Measurements from ENCODE around the gene HDAC4.
A peak's percentile ranks its signal among the peaks of the same experiment; 100 is the strongest.

The HDAC4 gene

DNA sequence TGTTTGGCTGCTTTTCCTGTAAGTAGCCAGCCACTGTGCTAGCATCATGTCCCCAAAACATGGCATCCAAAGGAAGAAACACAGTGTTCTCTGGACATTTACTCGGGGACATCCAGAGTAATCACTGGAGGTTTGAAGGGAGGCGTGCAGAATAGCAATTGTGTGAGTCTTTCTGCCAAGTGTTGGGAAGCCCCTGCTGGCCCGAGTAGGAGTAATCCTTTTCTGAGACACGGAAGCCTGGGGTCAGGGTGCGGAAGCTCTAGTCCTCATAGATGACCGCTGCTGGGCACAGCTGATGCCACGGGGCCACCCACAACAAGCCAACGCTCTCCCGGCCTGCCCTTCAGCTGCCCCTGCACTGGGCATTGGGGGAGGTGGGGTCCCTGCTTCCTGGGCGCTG, 24.8 kb upstream of the HDAC4 start:
- no peak for DNase-seq

GRCh38 chr2:239424337-239425045, 23.7 kb upstream of the HDAC4 start:
- no peak for DNase-seq

DNA sequence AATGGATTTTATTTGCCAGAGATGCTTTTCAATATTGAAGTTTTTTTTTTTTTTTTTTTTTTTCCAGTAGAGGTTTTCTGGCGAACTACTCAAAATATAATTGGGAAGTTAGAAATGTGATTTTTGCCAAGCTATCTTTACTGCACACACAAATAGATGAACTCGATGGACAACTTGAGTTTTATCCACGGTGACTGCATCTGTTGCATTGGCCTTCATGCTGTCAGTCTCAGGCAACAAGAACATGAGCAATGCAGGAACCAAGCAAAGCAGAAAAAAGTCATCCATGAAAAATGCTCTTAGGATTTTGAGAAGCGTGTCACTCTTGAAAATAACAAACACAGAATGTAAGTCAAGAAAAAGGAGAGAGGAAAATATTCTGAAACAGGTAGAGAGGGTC, 22.7 kb upstream of the HDAC4 start:
- no peak for DNase-seq

DNA sequence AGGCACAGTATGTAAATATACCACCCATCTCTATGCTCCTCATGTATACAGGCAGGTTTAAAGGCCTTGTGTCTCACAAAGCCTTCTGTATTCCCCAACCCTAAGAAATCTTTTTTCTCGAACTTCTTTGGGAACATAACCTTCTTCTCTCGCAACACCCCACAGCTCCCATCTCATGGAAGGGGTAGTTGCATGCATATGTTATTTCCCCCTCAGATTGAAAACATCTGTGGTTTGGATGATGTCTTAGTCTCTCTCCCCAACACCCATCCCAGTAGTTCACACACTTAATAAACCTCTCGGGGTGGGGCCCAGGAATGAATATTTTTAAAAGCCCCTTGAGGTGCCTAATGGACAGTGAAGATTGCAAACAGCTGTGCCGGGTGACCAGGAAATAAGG, 21.0 kb upstream of the HDAC4 start:
- DNase-seq = no peak

DNA sequence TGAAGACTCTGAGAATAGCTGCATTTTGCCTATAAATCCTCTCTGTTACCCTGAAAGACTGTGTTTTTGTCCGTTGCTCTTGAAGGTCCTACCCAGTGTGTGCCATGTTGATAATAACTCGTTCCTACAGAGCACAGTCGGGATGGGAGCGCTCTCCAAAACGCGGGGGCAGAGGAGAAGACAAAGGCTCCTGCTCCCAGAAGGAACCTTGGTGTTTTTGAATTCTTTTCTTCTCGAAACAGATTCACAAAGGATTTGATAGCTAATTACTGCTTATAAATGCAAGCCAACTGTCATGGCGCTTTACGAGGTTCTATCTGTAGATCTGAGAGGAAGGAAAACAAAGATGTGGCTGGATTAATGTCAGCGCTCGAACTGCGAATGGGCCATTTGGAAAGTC, 19.3 kb upstream of the HDAC4 start:
- DNase-seq = no peak

- no peak for DNase-seq
Observed at GRCh38 chr2:239418918-239419317, 18.1 kb upstream of the HDAC4 start.

DNA sequence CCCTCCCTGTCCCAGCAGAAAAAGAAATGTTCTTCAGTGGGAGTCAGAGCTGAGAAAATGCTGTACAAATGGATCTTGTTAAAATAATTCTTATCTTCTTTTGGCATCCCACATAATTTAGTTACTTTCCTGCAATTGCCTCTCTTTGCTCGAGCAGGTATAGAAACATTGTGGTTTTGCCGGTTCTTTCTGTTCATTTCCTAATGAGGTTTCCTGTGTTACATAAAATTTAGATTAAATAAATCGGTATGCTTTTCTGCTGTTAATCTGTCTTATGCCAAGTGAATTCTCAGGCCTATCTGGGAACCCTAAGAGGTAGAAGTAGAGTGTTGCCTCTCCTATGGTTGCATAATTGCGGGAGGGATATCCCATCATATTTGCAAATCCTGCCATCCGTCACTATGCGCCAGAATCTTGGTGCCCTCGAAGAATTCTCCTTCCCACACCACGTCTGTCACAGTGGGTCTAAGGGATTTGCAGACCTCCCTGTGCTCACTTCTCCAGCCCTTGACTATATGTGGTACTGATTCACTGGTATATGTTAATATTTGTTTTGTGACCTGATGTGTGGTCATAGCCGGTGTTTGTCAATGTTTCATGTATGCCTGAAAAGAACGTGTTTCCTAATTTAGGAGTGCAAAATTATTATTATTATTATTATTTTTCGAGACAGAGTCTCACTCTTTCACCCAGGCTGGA, 12.2 kb upstream of the HDAC4 start:
- DNase-seq = no peak

GRCh38 chr2:239411549-239412319, 10.9 kb upstream of the HDAC4 start:
- DNase-seq = no peak

- DNase-seq = no peak
Observed at GRCh38 chr2:239411117-239411516, 10.3 kb upstream of the HDAC4 start.

DNA sequence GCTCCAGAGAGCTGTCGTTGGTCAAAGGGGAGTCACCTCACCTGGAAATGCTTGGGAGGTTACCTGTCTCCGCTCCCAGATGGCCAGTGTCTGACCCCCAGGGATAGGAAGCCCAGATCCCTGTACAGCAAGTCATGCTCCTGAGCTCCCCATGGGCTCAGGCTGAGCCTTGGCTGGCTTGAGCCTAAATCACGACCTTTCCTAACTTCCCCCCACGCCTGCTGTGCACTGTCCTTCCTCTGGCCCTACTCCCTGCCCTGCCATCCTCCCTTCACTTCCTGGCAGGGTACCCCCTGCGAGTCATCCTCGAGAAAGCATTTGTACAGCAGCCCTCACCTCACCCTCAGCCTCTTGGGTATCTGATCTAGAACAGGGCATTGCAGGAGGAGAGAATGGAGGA, 9.2 kb upstream of the HDAC4 start:
- DNase-seq = no peak

DNA sequence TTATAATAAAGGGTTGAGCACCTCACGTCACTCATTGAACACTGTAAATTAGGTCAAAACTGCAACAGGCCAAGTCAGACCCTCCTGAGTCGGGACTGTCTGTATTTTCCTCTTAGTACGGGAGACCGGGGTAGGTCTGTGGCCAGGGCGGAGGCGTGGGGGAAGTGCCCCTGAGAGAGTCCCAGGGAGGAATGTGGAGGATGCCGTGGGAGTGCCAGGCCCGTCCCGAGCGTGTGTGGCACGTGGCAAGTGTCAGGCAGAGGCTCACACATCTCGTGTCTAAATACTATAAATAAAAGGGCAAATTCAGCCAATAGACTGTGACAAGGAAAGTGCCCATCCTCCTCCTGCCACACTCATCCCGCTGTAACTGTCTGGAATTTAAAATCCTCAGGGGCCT, 6.3 kb upstream of the HDAC4 start:
- no peak for DNase-seq

DNA sequence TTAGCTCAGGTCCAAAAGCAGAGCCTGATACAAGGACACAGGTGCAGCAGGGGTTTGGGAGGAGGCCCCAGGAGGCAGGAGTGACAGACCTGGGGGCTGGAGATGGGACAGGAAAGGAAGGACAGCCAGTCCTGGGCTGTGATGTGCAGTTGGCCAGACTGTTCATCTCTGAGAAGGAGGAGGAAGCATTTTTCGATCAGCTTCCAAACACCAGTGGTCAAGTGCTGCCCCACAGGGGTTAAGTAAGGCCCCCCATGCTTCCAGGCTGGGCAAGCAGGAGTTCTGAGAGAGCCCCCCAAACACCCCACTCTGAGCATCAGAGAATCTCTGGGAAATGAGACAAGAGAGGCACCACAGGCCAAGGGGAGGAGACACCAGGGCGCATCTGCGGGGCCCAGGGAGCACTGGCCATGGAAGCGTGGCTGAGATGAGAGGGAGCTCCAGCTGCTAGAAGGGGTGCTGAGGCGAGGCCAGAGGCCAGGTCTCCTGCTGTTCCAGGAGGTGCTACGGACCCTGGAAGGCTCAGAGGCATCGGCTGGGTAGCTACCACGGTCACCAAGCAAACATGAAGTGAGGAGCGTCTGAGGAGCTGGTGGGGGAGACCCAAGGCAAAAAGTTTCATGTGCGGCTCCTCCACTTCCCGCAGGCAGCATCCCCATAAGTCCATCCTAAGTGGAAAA, 5.6 kb upstream of the HDAC4 start:
- DNase-seq = no peak

GRCh38 chr2:239405071-239405470, 4.3 kb upstream of the HDAC4 start:
- DNase-seq = no peak

DNA sequence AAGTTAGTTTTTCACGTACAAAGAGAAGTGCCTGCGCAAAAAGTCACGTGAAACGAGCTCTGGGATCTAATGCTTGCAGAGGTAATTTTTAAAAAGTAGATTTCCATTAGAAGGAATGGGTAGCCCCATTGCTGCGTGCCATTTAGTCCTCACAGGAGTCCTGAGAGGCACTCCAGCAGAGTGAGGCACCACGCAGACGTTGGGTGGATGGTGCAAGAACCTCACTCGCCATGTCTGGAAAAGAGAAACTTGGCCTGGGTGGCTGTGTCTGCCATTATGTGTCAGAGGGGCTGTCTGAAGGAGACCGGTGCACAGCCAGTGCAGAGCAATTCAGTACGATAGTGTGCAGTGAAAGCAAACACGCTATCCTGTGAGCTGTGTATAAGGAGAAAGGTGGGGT, 1.8 kb upstream of the HDAC4 start:
- no peak for DNase-seq

GRCh38 chr2:239401881-239402233, 1.0 kb upstream of the HDAC4 start:
- DNase-seq = peak; percentile 77

DNA sequence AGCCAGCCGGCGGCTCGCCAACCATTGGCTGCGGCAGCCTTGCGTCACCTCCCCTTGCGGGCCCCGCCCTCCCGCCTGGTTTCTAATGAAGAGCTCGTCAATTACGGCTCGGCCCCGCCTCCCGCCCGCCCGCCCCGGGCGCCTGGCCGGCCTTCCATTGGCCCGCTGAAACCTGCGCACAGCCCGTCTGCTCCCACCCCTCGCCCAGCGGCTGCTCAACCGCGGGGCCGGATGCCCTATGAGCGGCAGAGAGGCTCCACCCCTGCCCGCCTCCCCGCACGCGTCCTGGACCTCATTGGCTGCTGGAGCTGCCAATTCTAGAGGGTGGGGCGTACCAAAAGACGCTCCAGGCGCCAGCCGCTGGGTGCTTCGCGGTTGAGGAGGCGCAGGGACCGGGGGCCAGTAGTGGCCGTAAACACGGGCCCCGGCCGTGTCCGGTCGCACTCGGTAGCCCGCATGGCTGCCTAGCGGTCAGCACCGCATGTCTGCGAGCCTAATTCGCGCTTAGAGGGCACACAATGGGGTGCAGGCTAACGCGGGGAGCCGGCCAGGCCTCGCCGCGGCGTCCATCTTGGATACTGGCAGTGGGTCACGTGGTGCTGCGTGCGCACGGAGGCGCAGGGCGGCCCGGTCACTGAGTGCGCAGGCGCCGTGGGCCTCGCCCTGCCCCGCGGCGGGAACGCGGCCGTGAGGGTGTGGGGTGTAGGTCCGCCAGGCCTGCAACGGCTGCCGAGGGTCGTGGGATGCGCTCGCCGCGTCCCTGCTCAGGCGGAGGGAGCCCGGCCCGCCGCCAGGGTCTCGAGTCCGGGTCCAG, 454 bp upstream of the HDAC4 start:
- peak; percentile 92 for DNase-seq

DNA sequence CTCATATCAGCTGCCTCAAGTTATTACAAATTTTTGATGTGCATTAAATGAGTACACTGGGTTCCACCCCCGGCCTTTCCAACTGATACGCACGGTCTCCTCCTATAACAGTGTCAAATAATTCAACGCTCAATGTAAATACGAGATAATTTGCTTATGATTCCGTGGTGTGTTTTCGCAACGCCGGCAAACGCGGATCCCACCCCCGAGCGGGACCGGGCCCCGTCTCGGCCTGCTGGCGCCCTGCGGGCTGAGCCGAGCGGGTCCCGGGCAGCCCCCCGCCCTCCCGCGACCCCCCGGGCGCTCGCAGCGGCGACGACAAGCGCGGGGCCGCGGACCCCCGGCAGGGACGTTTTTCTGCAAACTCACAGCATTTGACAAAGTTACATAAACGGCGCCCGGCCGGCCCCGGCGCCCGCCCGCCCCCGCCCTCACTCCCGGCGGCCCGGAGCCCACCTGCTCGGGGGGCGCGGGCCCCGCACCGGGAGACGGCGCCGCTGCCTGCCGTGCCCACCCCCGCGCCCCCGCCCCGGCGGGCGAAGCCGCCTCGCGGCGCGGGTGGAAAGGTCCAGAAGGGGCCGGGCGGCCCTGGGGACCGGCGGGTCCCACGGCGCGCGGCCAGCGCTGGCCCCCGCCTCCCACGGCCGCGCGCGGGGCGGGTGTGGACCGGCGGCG, 762 bp downstream of the HDAC4 start:
- no peak for DNase-seq

- DNase-seq = peak; percentile 46
Observed at GRCh38 chr2:239399433-239399920, 1.3 kb downstream of the HDAC4 start.

DNA sequence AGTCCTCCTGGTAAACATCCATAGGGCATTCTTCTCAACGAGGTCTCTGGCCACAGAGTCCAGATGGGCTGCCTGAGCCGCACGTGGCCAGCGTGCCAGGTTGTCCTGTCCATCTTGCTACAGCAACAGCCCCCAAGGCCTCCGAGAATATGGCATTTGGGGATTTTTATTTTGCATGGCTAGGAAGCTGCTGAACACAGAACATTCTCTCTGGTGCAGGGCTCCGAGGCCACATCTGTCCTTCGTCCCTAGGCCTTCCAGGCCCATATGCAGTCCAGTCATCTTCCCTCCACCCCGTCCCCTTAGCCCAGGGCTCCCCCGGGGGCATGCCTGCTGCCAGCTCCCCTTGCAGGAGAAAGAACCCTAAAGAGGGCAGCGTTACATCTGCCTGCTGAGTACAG, 2.3 kb downstream of the HDAC4 start:
- no peak for DNase-seq

DNA sequence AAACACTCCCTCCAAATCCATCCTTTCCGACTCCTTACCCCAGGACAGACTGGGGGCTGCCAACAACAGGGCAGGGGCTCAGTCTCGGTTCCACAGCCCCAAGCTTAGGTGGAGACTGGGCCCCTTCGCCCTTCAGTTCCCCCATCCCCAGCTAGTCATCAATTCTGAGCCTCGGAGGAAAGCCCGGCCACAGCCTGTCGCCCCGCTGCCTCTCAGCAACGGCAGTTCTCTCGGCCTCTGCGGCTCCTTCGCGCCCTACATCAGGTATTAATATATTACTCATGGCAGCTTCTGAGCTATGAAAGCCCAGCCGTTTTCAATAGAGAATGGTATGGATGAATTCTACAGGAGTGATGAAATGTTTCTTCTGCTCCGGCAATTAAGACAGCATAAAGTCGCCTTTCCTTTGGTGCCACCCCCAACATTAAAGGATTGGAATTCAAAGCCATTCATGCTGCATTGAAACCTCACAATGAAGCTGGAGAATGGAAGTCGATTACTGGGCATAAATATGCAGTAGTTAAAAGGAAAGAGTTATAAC, 2.8 kb downstream of the HDAC4 start:
- DNase-seq = no peak

DNA sequence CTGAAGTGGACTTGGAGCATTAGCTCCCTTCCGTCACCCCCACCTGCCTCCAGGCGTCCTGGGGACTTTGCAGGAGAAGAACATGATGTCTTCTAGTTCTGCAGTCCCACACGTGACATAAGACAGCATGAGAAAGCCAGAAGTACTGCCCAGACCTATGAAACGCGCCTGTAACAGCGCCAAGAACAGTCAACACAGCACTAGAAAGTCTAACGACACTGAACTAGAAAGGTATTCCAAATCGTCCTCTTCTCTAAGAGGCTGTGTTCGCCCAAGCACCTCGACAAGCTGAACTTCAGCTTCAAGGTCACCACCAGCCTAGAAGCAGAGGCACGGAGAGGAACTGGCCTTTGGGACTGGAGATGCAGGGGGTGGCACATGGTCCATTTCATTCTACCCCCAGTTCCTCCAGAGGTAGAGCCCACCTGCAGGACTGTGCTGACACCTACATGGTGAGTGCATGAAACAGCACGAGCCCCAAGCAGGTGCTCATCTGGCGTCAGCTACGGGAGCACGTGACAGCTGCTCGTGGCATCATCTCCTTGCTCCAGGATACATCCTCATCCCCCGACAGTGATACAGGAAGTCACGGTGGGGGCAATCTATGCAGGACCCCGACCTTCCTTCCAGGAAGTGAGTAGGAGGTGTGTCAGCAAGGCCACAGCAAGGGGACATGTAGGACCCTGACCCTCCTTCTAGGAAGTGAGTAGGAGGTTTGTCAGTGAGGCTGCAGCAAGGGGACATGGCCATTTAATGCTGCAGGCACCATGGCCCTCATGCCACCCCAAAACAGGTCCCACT, 3.7 kb downstream of the HDAC4 start:
- DNase-seq = peak; percentile 84

All from DMS79 treated with DMSO at 0.1 percent for 48 hours (cell line).